ENCODE measurements around the gene AGPAT3.

GRCh38 chr21:44028287-44028659 lies 163.2 kb downstream of the AGPAT3 start:
- no peak for TF ChIP-seq CTCF (IDR thresholded peaks at IDR 0.05)
- TF ChIP-seq POLR2A (IDR thresholded peaks at IDR 0.05), result no peak

All from prostate gland (tissue), 2 donors.